ENCODE measurements around the gene NOL6. TPM values are rescaled to one million over a fixed set of nuclear protein-coding genes. Genes with fewer than 3 reads are reported as not detected.
"Not testable (repeated sequence)": the region's sequence is repeated elsewhere in the genome, so short reads cannot be mapped to it uniquely, and the experiment has no call there.

NOL6 gene
- total RNA-seq = 10 to 100 TPM; 36.2 to 37.7 TPM

- Mint-ChIP-seq H3K9me3 (no peaks in the 10 kb centered on the region), H3K36me3 (ENCODE audit: low read depth) (peaks cover 18% of the 10 kb centered on the region), H3K4me1 (peaks cover 27% of the 10 kb centered on the region), H3K4me3 (peak within 1 kb of the TSS; percentile 94), H3K27me3 (no peaks in the 10 kb centered on the region), H3K27ac (peak within 1 kb of the TSS; percentile 92)
- DNase-seq = peak; percentile 99
- ChIA-PET POLR2A (interaction anchor here (0.6 to 1.0 kb wide), 4 partner anchors 18 to 99 kb away, joined by 3 to 4 read pairs (median 3); partner anchors contain the start of gene ANKRD18B), CTCF (interaction anchor here (0.6 to 3.3 kb wide), 17 partner anchors 9 to 247 kb away, joined by 3 to 24 read pairs (median 4); partner anchors contain the start of gene AQP3)
These were observed at the start of gene NOL6 for GRCh38 chr9:33473643-33474352. NOL6 (minus strand) TSS chr9:33473924; CDS start chr9:33473842, 82 bp downstream.

GRCh38 chr9:33521861-33522260 is 48.1 kb upstream of the NOL6 start:
- CTCF ChIA-PET = not testable (repeated sequence)
- H3K27me3 Mint-ChIP-seq = peaks cover 47% of the 10 kb centered on the region

GRCh38 chr9:33517934-33518577 is 44.3 kb upstream of the NOL6 start:
- CTCF ChIA-PET = interaction anchor here (1.2 kb wide), 1 partner anchor 86 kb away, joined by 4 read pairs; no protein-coding TSS in a partner anchor
- H3K27ac Mint-ChIP-seq, POLR2A ChIA-PET: not testable (repeated sequence)

More at GRCh38 chr9:33521861-33522260, 48.1 kb upstream of the NOL6 start:
- DNase-seq; H3K4me1 Mint-ChIP-seq; H3K9me3 Mint-ChIP-seq; H3K4me3 Mint-ChIP-seq; H3K27ac Mint-ChIP-seq; H3K36me3 Mint-ChIP-seq (ENCODE audit: low read depth); POLR2A ChIA-PET: not testable (repeated sequence)

GRCh38 chr9:33517373-33517772 is 43.6 kb upstream of the NOL6 start:
- Mint-ChIP-seq H3K27ac (no peak overlapping the region), H3K4me3 (no peak overlapping the region), H3K27me3 (peaks cover 32% of the 10 kb centered on the region), H3K9me3 (no peaks in the 10 kb centered on the region), H3K4me1 (no peaks in the 10 kb centered on the region), H3K36me3 (ENCODE audit: low read depth) (no peaks in the 10 kb centered on the region)
- CTCF ChIA-PET = interaction anchor here (0.9 to 1.2 kb wide), 2 partner anchors 50 to 87 kb away, joined by 3 to 4 read pairs; no protein-coding TSS in a partner anchor
- POLR2A ChIA-PET = no interaction called here
- DNase-seq = no peak

More at GRCh38 chr9:33517934-33518577, 44.3 kb upstream of the NOL6 start:
- H3K36me3 Mint-ChIP-seq (ENCODE audit: low read depth); H3K9me3 Mint-ChIP-seq; H3K4me1 Mint-ChIP-seq; H3K4me3 Mint-ChIP-seq; DNase-seq: not testable (repeated sequence)
- H3K27me3 Mint-ChIP-seq = peaks cover 37% of the 10 kb centered on the region

GRCh38 chr9:33516397-33516796 is 42.7 kb upstream of the NOL6 start:
- H3K4me1 Mint-ChIP-seq; POLR2A ChIA-PET; H3K27ac Mint-ChIP-seq; H3K4me3 Mint-ChIP-seq; H3K36me3 Mint-ChIP-seq (ENCODE audit: low read depth); H3K9me3 Mint-ChIP-seq; DNase-seq: not testable (repeated sequence)
- CTCF ChIA-PET = interaction anchor here (0.6 kb wide), 1 partner anchor 43 kb away, joined by 3 read pairs; the partner anchor contains the start of gene NOL6
- peaks cover 23% of the 10 kb centered on the region for H3K27me3 Mint-ChIP-seq

- H3K4me1 Mint-ChIP-seq, CTCF ChIA-PET: not testable (repeated sequence)
These were observed 41.7 kb upstream of the NOL6 start for GRCh38 chr9:33515342-33515995.

GRCh38 chr9:33512535-33512934 is 38.8 kb upstream of the NOL6 start:
- not testable (repeated sequence) for H3K4me3 Mint-ChIP-seq; H3K36me3 Mint-ChIP-seq (ENCODE audit: low read depth)
- peaks cover 14% of the 10 kb centered on the region for H3K27me3 Mint-ChIP-seq

More at GRCh38 chr9:33515342-33515995, 41.7 kb upstream of the NOL6 start:
- H3K36me3 Mint-ChIP-seq (ENCODE audit: low read depth); H3K9me3 Mint-ChIP-seq; POLR2A ChIA-PET; H3K4me3 Mint-ChIP-seq; H3K27ac Mint-ChIP-seq; DNase-seq: not testable (repeated sequence)
- peaks cover 23% of the 10 kb centered on the region for H3K27me3 Mint-ChIP-seq

GRCh38 chr9:33511184-33511517 is 37.4 kb upstream of the NOL6 start:
- Mint-ChIP-seq H3K4me3 (peak overlapping the region; percentile 83), H3K4me1 (peaks cover 11% of the 10 kb centered on the region), H3K27me3 (peaks cover 14% of the 10 kb centered on the region), H3K27ac (peak overlapping the region; percentile 96)
- CTCF ChIA-PET = interaction anchor here (0.9 to 1.3 kb wide), 4 partner anchors 37 to 225 kb away, joined by 3 to 4 read pairs (median 3); partner anchors contain the start of gene NOL6
- POLR2A ChIA-PET; H3K9me3 Mint-ChIP-seq; DNase-seq; H3K36me3 Mint-ChIP-seq (ENCODE audit: low read depth): not testable (repeated sequence)

More at GRCh38 chr9:33512535-33512934, 38.8 kb upstream of the NOL6 start:
- peaks cover 11% of the 10 kb centered on the region for H3K4me1 Mint-ChIP-seq
- H3K9me3 Mint-ChIP-seq, CTCF ChIA-PET, H3K27ac Mint-ChIP-seq, POLR2A ChIA-PET, DNase-seq: not testable (repeated sequence)

- peak overlapping the region; percentile 83 for H3K4me3 Mint-ChIP-seq
- no peaks in the 10 kb centered on the region for H3K36me3 Mint-ChIP-seq (ENCODE audit: low read depth)
- peak overlapping the region; percentile 96 for H3K27ac Mint-ChIP-seq
- H3K4me1 Mint-ChIP-seq = peaks cover 11% of the 10 kb centered on the region
- CTCF ChIA-PET = interaction anchor here (0.9 to 1.3 kb wide), 4 partner anchors 37 to 224 kb away, joined by 3 to 4 read pairs (median 3); partner anchors contain the start of gene NOL6
- H3K9me3 Mint-ChIP-seq = no peaks in the 10 kb centered on the region
- H3K27me3 Mint-ChIP-seq = peaks cover 14% of the 10 kb centered on the region
- peak; percentile 47 for DNase-seq
- POLR2A ChIA-PET = interaction anchor here (0.7 kb wide), 1 partner anchor 135 kb away, joined by 4 read pairs; no protein-coding TSS in a partner anchor
These were observed 36.8 kb upstream of the NOL6 start for GRCh38 chr9:33510262-33511183.

- ChIA-PET POLR2A (no interaction called here), CTCF (interaction anchor here (0.8 kb wide), 1 partner anchor 427 kb away, joined by 3 read pairs; no protein-coding TSS in a partner anchor)
- Mint-ChIP-seq H3K27ac (no peak overlapping the region), H3K4me3 (no peak overlapping the region), H3K4me1 (peaks cover 11% of the 10 kb centered on the region), H3K9me3 (no peaks in the 10 kb centered on the region), H3K27me3 (no peaks in the 10 kb centered on the region), H3K36me3 (ENCODE audit: low read depth) (no peaks in the 10 kb centered on the region)
- no peak for DNase-seq
These were observed 33.1 kb upstream of the NOL6 start for GRCh38 chr9:33506626-33507370.

- ChIA-PET POLR2A (no interaction called here), CTCF (no interaction called here)
- no peak for DNase-seq
- H3K36me3 Mint-ChIP-seq (ENCODE audit: low read depth) = no peaks in the 10 kb centered on the region
- peaks cover 2% of the 10 kb centered on the region for H3K27me3 Mint-ChIP-seq
- no peak overlapping the region for H3K27ac Mint-ChIP-seq
- no peak overlapping the region for H3K4me3 Mint-ChIP-seq
- no peaks in the 10 kb centered on the region for H3K9me3 Mint-ChIP-seq
- peaks cover 3% of the 10 kb centered on the region for H3K4me1 Mint-ChIP-seq
These were observed 24.7 kb upstream of the NOL6 start for GRCh38 chr9:33498387-33498786.

Data from activated CD4-positive, alpha-beta T cell treated with anti-CD3 and anti-CD28 coated beads, Interleukin-2, amount 10 ng/mL, durations not matched to agents 7 days and 5 days (primary cell).